Activated T-helper 1 cell treated with anti-CD3 and anti-CD28 coated beads, Interleukin-12 subunit alpha, Interleukin-12 subunit beta, Interleukin-2, Interleukin-4 antibody, amounts not matched to agents 30 ng/mL and 10 ng/mL and 1 ng/mL, durations not matched to agents 14 hours and 24 hours and 36 hours (primary cell): ENCODE results near the gene MAP3K21. TPM values are rescaled to one million over a fixed set of nuclear protein-coding genes. Genes with fewer than 3 reads are reported as not detected.
A peak's percentile ranks its signal among the peaks of the same experiment; 100 is the strongest.

Experiments used
- DNase-seq: peaks from one replicate; pipeline ENCODE4 v3.0.0; 2021; ENCODE audit warnings: low spot score
- H3K27ac Mint-ChIP-seq: one replicate; pipeline ENCODE4 v1.8.0; 2021; ENCODE audit warnings: mild to moderate bottlenecking, mixed read lengths
- H3K27me3 Mint-ChIP-seq: one replicate; pipeline ENCODE4 v1.8.0; 2022; ENCODE audit warnings: mild to moderate bottlenecking, moderate library complexity, mixed read lengths; ENCODE audit not compliant: insufficient read depth
- H3K36me3 Mint-ChIP-seq: one replicate; pipeline ENCODE4 v1.8.0; 2021; ENCODE audit warnings: low read depth, mixed read lengths
- H3K4me1 Mint-ChIP-seq: one replicate; pipeline ENCODE4 v1.8.0; 2021; ENCODE audit warnings: low read depth, mixed read lengths
- H3K4me3 Mint-ChIP-seq: one replicate; pipeline ENCODE4 v1.8.0; 2021; ENCODE audit warnings: mild to moderate bottlenecking, moderate library complexity, mixed read lengths
- H3K9me3 Mint-ChIP-seq: one replicate; pipeline ENCODE4 v1.8.0; 2021; ENCODE audit warnings: mixed read lengths
- intact Hi-C: fragments of 100-400 bp; cut with micrococcal nuclease; formaldehyde crosslinking; loops from one replicate; pipeline ENCODE4 v1.15.1; 2024
- total RNA-seq: library from RNA; stranded (reverse); gene quantifications from 2 replicates; pipeline ENCODE4 v1.2.3, GENCODE V29; 2022

Gene MAP3K21
- total RNA-seq, 1 donor from 2014 or later = 2.1 TPM

DNA sequence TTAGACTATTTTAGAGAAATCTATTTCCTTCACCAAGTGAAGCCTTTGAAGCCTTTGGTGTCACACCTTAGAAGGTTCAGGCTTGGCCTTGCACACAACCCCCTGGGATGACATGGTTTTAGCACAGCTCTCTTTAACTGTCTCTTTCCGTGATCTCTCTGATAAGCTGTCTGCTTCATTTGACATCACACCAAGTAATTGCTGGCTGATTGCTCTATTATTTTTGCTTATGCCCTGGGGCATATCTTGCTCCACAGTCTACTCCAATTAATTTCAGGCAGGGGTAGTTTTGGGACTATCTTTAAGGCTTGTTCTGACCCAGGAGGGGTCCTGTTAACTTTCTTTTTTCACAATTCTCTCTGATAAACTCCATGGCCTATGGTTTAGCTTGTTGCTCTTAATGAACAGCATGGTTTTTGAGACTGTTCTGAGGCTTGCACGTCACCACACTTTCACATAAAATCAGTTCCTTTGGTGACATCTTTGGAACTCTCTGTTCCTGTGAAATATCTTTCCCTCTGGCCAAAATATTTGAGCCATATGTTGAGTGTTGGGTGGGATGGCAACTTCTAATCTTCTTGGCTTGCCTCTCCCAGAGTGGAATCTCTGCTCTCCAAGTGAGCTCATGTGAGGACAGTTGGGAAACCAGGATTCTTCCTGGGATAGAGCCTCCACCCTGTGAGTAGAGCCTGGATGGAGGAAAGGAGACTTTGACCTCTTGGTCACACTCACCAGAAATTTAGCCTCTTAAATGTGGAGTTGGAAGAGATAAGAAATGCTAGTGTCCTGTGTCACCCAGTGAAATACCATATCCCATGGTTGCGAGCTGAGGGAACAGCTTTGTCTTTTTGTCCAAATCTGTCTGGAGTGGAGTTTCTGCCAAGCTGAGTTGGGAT, 63.6 kb downstream of the MAP3K21 start:
- no peak overlapping the region for H3K27ac Mint-ChIP-seq
- intact Hi-C loops = no loop called here
- DNase-seq = no peak
- no peak overlapping the region for H3K4me3 Mint-ChIP-seq
- no peaks in the 10 kb centered on the region for H3K9me3 Mint-ChIP-seq
- no peaks in the 10 kb centered on the region for H3K36me3 Mint-ChIP-seq
- no peaks in the 10 kb centered on the region for H3K4me1 Mint-ChIP-seq
- H3K27me3 Mint-ChIP-seq = peaks cover 11% of the 10 kb centered on the region

- no peaks in the 10 kb centered on the region for H3K36me3 Mint-ChIP-seq
- no peaks in the 10 kb centered on the region for H3K9me3 Mint-ChIP-seq
- no peak overlapping the region for H3K4me3 Mint-ChIP-seq
- DNase-seq = no peak
- H3K27me3 Mint-ChIP-seq = peaks cover 11% of the 10 kb centered on the region
- H3K4me1 Mint-ChIP-seq = no peaks in the 10 kb centered on the region
- intact Hi-C loops = no loop called here
- H3K27ac Mint-ChIP-seq = no peak overlapping the region
Observed at GRCh38 chr1:233393084-233393840, 65.7 kb downstream of the MAP3K21 start.

GRCh38 chr1:233393926-233394680, 66.6 kb downstream of the MAP3K21 start:
- peaks cover 11% of the 10 kb centered on the region for H3K27me3 Mint-ChIP-seq
- H3K36me3 Mint-ChIP-seq = no peaks in the 10 kb centered on the region
- no peak for DNase-seq
- no peak overlapping the region for H3K27ac Mint-ChIP-seq
- H3K4me1 Mint-ChIP-seq = no peaks in the 10 kb centered on the region
- no peak overlapping the region for H3K4me3 Mint-ChIP-seq
- intact Hi-C loops = no loop called here
- no peaks in the 10 kb centered on the region for H3K9me3 Mint-ChIP-seq

DNA sequence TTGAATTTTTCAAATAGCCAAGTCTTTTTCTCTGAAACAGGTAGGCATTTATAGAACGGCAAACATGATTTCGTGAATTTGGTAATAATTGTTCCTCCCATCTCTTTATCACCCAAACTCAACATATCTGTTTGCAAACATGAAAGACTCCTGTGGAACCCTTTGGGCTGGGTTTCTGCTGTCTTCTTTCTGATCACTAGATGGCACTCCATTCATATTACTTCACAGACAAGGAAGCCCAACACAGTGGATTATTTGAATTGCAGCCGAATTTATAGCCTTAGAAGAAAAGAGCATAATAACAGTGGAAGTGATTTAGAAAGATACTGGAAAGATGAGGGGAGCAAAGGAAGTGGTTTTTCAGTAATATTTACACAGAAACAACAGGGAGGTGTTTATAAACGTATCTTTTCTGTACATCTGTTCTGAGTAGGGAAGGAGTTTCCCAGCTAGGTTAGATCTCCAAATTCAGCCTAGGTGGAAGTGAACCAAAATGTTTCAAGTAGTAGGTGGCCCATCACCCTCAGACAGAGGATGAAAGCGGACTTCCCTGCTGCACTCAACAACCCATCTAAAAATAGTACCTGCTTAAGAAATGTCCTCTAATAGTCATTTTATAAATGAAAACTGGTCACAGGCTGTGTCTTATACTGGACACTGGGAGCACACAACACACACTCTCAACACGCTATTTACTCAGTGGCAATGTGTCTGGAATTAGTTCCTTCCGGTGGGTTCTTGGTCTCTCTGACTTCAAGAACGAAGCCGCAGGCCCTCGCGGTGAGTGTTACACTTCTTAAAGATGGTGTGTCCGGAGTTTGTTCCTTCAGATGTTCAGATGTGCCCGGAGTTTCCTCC, 67.6 kb downstream of the MAP3K21 start:
- intact Hi-C loops = loop anchor here (1.0 kb wide), 4 partner anchors 46 to 671 kb away; no protein-coding TSS in a partner anchor
- Mint-ChIP-seq H3K4me1 (no peaks in the 10 kb centered on the region), H3K4me3 (no peak overlapping the region), H3K27me3 (peaks cover 8% of the 10 kb centered on the region), H3K27ac (no peak overlapping the region), H3K36me3 (no peaks in the 10 kb centered on the region), H3K9me3 (no peaks in the 10 kb centered on the region)
- peak; percentile 17 for DNase-seq

GRCh38 chr1:233395863-233396646, 68.5 kb downstream of the MAP3K21 start:
- Mint-ChIP-seq H3K27ac (no peak overlapping the region), H3K27me3 (peaks cover 6% of the 10 kb centered on the region), H3K36me3 (no peaks in the 10 kb centered on the region), H3K9me3 (no peaks in the 10 kb centered on the region), H3K4me3 (no peak overlapping the region), H3K4me1 (no peaks in the 10 kb centered on the region)
- intact Hi-C loops = loop anchor here (1.0 kb wide), 4 partner anchors 45 to 670 kb away; no protein-coding TSS in a partner anchor
- no peak for DNase-seq

- peaks cover 11% of the 10 kb centered on the region for H3K9me3 Mint-ChIP-seq
- peaks cover 22% of the 10 kb centered on the region for H3K4me1 Mint-ChIP-seq
- peak overlapping the region; percentile 64 for H3K27ac Mint-ChIP-seq
- DNase-seq = no peak
- H3K4me3 Mint-ChIP-seq = no peak overlapping the region
- intact Hi-C loops = loop anchor here (2.0 to 5.0 kb wide), 3 partner anchors 80 to 1434 kb away; partner anchors contain the start of genes MAP3K21 and NTPCR
- H3K27me3 Mint-ChIP-seq = peaks cover 9% of the 10 kb centered on the region
- H3K36me3 Mint-ChIP-seq = peaks cover 4% of the 10 kb centered on the region
Observed at GRCh38 chr1:233406339-233406960, 78.9 kb downstream of the MAP3K21 start.

- H3K4me3 Mint-ChIP-seq = no peak overlapping the region
Observed at GRCh38 chr1:233406994-233407631, 79.6 kb downstream of the MAP3K21 start.

DNA sequence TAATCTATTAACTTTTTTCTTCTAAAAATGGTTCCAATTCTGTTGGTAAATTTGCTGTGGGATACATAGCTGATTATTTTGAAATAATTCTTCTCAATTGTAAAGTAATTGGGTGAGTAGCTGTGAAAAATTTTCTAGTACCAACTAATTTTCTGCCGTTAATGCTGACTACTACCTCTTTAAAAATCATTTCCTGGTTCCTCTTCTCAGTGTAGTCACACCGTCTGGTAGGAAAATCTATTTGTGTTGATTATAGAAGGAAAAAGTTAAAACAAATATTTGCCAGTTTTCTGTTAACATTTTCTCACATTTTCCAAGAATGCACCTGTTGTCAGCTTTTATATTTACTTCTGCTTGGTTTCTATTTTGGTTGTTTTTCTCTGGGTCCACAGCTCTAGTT, 82.0 kb downstream of the MAP3K21 start:
- H3K9me3 Mint-ChIP-seq = peaks cover 7% of the 10 kb centered on the region
- no peak overlapping the region for H3K4me3 Mint-ChIP-seq
- DNase-seq = no peak
- peaks cover 22% of the 10 kb centered on the region for H3K4me1 Mint-ChIP-seq
- H3K36me3 Mint-ChIP-seq = peaks cover 4% of the 10 kb centered on the region
- intact Hi-C loops = loop anchor here (1.0 to 5.0 kb wide), 2 partner anchors 188 to 1437 kb away; no protein-coding TSS in a partner anchor
- H3K27me3 Mint-ChIP-seq = peaks cover 4% of the 10 kb centered on the region
- H3K27ac Mint-ChIP-seq = no peak overlapping the region

More at GRCh38 chr1:233406994-233407631, 79.6 kb downstream of the MAP3K21 start:
- DNase-seq = no peak
- peaks cover 9% of the 10 kb centered on the region for H3K27me3 Mint-ChIP-seq
- peaks cover 4% of the 10 kb centered on the region for H3K36me3 Mint-ChIP-seq
- peaks cover 11% of the 10 kb centered on the region for H3K9me3 Mint-ChIP-seq
- intact Hi-C loops = loop anchor here (2.0 to 5.0 kb wide), 3 partner anchors 80 to 1435 kb away; partner anchors contain the start of genes MAP3K21 and NTPCR
- peaks cover 22% of the 10 kb centered on the region for H3K4me1 Mint-ChIP-seq
- peak overlapping the region; percentile 64 for H3K27ac Mint-ChIP-seq

DNA sequence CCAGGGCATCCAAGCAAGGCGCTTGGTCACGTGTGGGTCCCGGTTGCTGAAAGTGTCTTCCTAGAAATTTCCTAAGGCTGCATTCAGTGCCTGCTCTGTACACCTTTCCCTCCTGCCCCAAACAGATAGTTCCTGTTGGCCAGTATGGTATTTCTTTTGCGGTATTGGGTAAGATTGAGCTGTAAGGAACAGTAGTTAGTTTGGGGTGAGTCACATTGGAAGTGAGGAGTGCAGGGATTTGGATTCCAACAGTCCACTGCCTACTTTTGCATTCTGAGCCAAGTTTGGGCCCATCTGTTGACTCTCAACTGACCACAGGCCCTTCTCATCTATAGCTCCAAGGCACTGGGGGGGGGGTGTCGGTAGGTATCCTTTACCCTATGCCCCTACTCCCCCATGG, 83.4 kb downstream of the MAP3K21 start:
- Mint-ChIP-seq H3K9me3 (peaks cover 7% of the 10 kb centered on the region), H3K36me3 (peaks cover 4% of the 10 kb centered on the region), H3K4me3 (no peak overlapping the region), H3K27me3 (peaks cover 11% of the 10 kb centered on the region), H3K27ac (no peak overlapping the region), H3K4me1 (peaks cover 17% of the 10 kb centered on the region)
- intact Hi-C loops = no loop called here
- no peak for DNase-seq

- intact Hi-C loops = no loop called here
- peaks cover 4% of the 10 kb centered on the region for H3K9me3 Mint-ChIP-seq
- no peak overlapping the region for H3K27ac Mint-ChIP-seq
- DNase-seq = no peak
- peaks cover 16% of the 10 kb centered on the region for H3K27me3 Mint-ChIP-seq
- H3K4me1 Mint-ChIP-seq = peaks cover 2% of the 10 kb centered on the region
- H3K36me3 Mint-ChIP-seq = peaks cover 2% of the 10 kb centered on the region
- H3K4me3 Mint-ChIP-seq = no peak overlapping the region
Observed at GRCh38 chr1:233412812-233413211, 85.3 kb downstream of the MAP3K21 start.
